Skin epidermis (tissue), 12 donors: ENCODE measurements around the gene KLK11.

Experiments
- H3K27ac ChIP-seq, 21 experiments: fragments of 200-600 bp; sonication (generic) in 11 of 21; one replicate each; pipeline ENCODE4 v1.5.0; 2020; ENCODE audit warnings: mild to moderate bottlenecking in 3 of 21, inconsistent platforms in 2 of 21, moderate library complexity in 2 of 21
- H3K4me3 ChIP-seq, 7 experiments: fragments of 200-600 bp; sonication (generic) in 2 of 7; one replicate each; pipeline ENCODE4 v1.5.0; 2020; ENCODE audit warnings: inconsistent platforms in 2 of 7, mild to moderate bottlenecking in 2 of 7, moderate library complexity in 1 of 7

KLK11 gene

GRCh38 chr19:50980208-50980607 is 46.2 kb downstream of the KLK11 start:
- Histone ChIP-seq H3K27ac (no peak overlapping the region), H3K4me3 (no peak overlapping the region)

- no peak overlapping the region for H3K4me3 ChIP-seq
- no peak overlapping the region for H3K27ac ChIP-seq
Measured at GRCh38 chr19:50979758-50980157, 46.7 kb downstream of the KLK11 start.

GRCh38 chr19:50978772-50979390 is 47.5 kb downstream of the KLK11 start:
- H3K27ac ChIP-seq: no peak overlapping the region
- H3K4me3 ChIP-seq: no peak overlapping the region

- Histone ChIP-seq H3K27ac (no peak overlapping the region), H3K4me3 (no peak overlapping the region)
Measured at GRCh38 chr19:50977626-50978025, 48.8 kb downstream of the KLK11 start.

GRCh38 chr19:50975766-50976165 is 50.6 kb downstream of the KLK11 start:
- Histone ChIP-seq H3K27ac (no peak overlapping the region), H3K4me3 (no peak overlapping the region)

GRCh38 chr19:50974702-50975556 is 51.5 kb downstream of the KLK11 start:
- H3K27ac ChIP-seq: no peak overlapping the region
- no peak overlapping the region for H3K4me3 ChIP-seq

- H3K27ac ChIP-seq: peak overlapping the region in 1 of 21 experiments; percentile 30
- no peak overlapping the region for H3K4me3 ChIP-seq
Measured at GRCh38 chr19:50972795-50973376, 53.5 kb downstream of the KLK11 start.
